Neural progenitor cell (in vitro differentiated cells): ENCODE measurements around the gene LPP.

ENCODE experiments used
- EZH2phosphoT487 ChIP-seq: fragments of 200-600 bp; sonication (generic); IDR thresholded peaks from 2 replicates; pipeline ENCODE4 v1.6.1; 2017; ENCODE audit warnings: antibody characterized with exemption
- TF ChIP-seq, protein P1 (sequence below): fragments of 200-600 bp; sonication (generic); IDR thresholded peaks from 2 replicates; pipeline ENCODE4 v1.5.1; 2017; ENCODE audit warnings: antibody characterized with exemption, mild to moderate bottlenecking

DNA sequence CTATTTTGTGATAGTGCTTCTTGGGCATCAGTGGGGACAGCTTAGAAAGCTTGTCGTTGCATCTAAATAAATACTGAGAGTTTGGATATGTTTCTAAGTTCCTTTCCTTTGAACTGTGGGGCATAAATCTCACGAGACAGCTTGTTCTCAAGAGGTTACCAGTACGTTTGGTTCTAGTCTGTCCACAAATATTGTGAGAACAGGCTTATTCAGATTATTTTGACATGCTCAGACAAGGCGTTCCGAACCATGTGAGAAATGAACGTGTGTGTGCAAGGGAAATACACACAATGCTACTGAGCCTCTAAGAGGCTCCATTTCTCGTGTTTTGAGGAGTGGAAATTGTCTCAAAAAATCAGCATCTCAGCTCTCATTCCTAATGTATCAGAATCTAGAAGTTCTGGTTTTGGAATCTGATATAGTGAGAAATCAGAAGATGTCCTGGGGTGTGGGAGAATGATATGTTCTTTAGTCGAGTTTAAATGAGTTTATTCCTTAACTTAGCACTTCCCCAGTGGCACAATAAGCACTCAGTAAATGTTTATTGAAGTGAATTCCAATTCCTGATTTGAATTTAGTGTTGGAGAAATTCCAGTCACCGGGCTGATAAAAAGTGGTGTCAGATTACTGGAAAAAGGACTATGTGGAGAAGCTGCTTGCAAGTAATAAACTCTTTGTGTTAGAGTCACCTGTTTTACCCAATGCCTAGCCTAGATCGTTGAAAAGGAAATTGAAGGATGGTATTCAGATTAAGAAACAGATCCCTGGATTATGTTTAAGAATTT lies 481.5 kb downstream of the LPP start:
- TF ChIP-seq, protein P1, sequence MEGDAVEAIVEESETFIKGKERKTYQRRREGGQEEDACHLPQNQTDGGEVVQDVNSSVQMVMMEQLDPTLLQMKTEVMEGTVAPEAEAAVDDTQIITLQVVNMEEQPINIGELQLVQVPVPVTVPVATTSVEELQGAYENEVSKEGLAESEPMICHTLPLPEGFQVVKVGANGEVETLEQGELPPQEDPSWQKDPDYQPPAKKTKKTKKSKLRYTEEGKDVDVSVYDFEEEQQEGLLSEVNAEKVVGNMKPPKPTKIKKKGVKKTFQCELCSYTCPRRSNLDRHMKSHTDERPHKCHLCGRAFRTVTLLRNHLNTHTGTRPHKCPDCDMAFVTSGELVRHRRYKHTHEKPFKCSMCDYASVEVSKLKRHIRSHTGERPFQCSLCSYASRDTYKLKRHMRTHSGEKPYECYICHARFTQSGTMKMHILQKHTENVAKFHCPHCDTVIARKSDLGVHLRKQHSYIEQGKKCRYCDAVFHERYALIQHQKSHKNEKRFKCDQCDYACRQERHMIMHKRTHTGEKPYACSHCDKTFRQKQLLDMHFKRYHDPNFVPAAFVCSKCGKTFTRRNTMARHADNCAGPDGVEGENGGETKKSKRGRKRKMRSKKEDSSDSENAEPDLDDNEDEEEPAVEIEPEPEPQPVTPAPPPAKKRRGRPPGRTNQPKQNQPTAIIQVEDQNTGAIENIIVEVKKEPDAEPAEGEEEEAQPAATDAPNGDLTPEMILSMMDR = no peak
- no peak for TF ChIP-seq EZH2phosphoT487
